Brain microvascular endothelial cell (primary cell): ENCODE data around the gene ADAMTSL2.

Experiments
- DNase-seq: peaks from one replicate; pipeline ENCODE4 v3.0.0-alpha.2; 2020
- H3K27ac ChIP-seq: fragments of 250-450 bp; sonication (Bioruptor Pico); 2 replicates; pipeline ENCODE4 v1.5.1; 2020; ENCODE audit warnings: mild to moderate bottlenecking, moderate library complexity
- H3K27me3 ChIP-seq: fragments of 250-450 bp; sonication (Bioruptor Pico); replicated peaks from 2 replicates; pipeline ENCODE4 v1.5.1; 2020; ENCODE audit warnings: mild to moderate bottlenecking
- H3K36me3 ChIP-seq: fragments of 250-450 bp; sonication (Bioruptor Pico); replicated peaks from 2 replicates; pipeline ENCODE4 v1.5.1; 2020; ENCODE audit warnings: mild to moderate bottlenecking
- H3K4me3 ChIP-seq: 2 replicates; pipeline ENCODE4 v1.5.1; 2011; ENCODE audit warnings: low read depth, mild to moderate bottlenecking, control low read depth, low read length, moderate library complexity
- CTCF ChIP-seq: IDR thresholded peaks from 2 replicates; pipeline ENCODE4 v1.5.1; 2011; ENCODE audit warnings: low read depth, mild to moderate bottlenecking, moderate library complexity, low read length, control low read depth, inconsistent platforms; ENCODE audit errors: missing control alignments
- in situ Hi-C: cut with HindIII; loops from 2 replicates; pipeline ENCODE4 v1.10.0; 2017; ENCODE audit warnings: low sequenced_read_pairs, low pct_ligation_motif_present

The ADAMTSL2 gene

DNA sequence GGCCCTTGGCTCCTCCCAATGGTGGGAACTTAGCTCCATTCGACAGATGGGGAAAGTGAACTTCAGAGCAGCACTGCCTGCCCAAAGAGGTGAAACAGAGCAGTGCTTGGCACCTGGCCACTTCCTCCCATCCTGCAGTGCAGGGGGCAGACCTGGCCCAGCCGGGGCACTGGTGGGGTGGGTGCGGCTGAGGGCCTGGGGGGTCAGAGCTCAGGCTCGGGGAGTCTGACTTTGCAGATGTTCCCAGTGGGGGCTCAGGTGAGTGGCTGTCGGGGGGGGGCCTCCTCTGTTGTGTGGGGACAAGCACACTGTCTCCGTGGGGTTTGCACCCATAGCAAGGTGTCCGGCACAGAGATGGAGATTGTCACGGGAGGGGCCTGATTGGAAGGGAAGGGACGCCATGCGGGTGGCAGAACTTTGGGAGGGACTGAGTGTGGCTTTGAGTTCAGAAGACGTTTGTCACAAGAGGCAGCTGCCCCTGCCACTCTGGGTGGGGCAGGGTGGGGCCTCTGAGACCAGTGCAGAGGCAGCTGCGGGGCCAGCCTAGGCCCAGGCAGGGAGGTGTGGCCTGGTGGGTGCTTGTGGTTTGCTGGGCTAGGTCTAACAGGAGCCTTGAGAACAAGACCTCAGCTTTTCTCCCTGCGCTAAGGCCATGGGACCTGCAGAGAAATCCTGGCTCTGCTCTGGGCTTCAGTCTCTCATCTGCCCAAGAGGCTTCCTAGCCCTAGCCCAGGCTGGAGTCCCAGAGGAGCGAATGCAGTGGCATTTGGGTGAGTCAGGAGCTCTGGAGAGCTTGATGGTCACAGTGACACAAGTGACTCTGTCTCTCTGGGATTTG, 12.2 kb upstream of the ADAMTSL2 start:
- no peak for DNase-seq
- in situ Hi-C loops, result no loop called here
- no peak overlapping the region for H3K27ac ChIP-seq
- TF ChIP-seq CTCF, result no peak
- no peaks in the 10 kb centered on the region for H3K36me3 ChIP-seq
- H3K4me3 ChIP-seq, result no peak overlapping the region
- H3K27me3 ChIP-seq, result no peaks in the 10 kb centered on the region

DNA sequence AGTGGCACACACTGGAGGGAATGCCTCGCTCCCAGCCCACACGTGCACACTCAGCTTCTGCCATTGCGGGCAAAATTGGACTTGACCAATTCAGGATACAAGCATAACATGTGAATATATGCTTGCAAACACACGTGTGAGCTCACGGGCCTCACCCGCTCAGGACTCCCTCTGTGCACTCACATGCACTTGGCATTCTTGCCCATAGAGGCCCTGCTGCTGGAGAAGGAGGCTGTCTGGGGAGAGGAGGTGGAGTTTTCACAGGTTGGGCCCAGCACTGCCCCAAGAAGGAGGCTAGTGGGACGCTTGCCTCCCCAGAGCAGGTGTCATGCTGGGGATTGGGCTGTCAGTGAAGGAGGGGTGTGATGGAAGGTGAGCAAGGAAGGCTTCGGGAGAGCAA, 11.4 kb upstream of the ADAMTSL2 start:
- H3K27me3 ChIP-seq, result peaks cover 5% of the 10 kb centered on the region

GRCh38 chr9:133524146-133524545, 10.4 kb upstream of the ADAMTSL2 start:
- Histone ChIP-seq H3K27me3 (peaks cover 13% of the 10 kb centered on the region), H3K36me3 (no peaks in the 10 kb centered on the region), H3K4me3 (no peak overlapping the region), H3K27ac (no peak overlapping the region)
- no peak for DNase-seq
- in situ Hi-C loops, result no loop called here
- TF ChIP-seq CTCF, result no peak

More for the DNA sequence above, 11.4 kb upstream of the ADAMTSL2 start:
- no peak for TF ChIP-seq CTCF
- Histone ChIP-seq H3K36me3 (no peaks in the 10 kb centered on the region), H3K27ac (no peak overlapping the region), H3K4me3 (no peak overlapping the region)
- no peak for DNase-seq
- in situ Hi-C loops, result no loop called here

DNA sequence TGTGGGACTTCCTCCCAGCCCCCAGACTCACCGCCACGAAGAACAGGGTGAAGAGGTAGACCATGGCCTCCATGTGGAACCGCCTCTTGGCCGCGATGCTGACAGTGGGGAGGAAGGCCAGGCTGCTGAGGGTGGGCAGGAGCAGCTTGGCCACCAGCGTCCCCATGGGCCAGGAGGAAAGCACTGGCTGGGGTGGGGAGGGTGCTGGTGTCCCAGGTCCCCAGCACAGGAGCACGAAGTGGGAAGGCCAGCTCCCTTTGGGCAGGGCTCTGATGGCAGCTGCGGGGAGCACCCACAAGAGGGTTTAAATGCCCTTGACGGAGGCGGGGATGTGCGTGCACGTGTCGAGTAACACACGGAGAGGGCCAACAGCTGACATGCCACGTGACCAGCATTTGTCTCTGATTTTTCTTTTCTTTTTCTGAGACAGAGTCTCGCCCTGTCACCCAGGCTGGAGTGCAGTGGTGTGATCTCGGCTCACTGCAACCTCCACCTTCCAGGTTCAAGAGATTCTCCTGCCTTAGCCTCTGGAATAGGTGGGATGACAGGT, 9.8 kb upstream of the ADAMTSL2 start, which contains the start of gene MYMK:
TSS of gene MYMK (minus strand) at position 281 of the 550 bp plus-strand sequence. CDS start at position 166, 115 bp downstream.
- DNase-seq, result no peak
- no peak within 1 kb of the TSS for H3K4me3 ChIP-seq
- H3K27ac ChIP-seq, result no peak within 1 kb of the TSS
- peaks cover 17% of the 10 kb centered on the region for H3K27me3 ChIP-seq
- in situ Hi-C loops, result no loop called here
- H3K36me3 ChIP-seq, result no peaks in the 10 kb centered on the region
- TF ChIP-seq CTCF, result no peak

GRCh38 chr9:133525677-133526076, 8.8 kb upstream of the ADAMTSL2 start:
- no peak overlapping the region for H3K27ac ChIP-seq
- H3K36me3 ChIP-seq, result no peaks in the 10 kb centered on the region
- in situ Hi-C loops, result no loop called here
- H3K27me3 ChIP-seq, result peaks cover 17% of the 10 kb centered on the region
- no peak overlapping the region for H3K4me3 ChIP-seq
- no peak for TF ChIP-seq CTCF
- no peak for DNase-seq
